ENCODE data around the gene D2HGDH.

Gene D2HGDH

DNA sequence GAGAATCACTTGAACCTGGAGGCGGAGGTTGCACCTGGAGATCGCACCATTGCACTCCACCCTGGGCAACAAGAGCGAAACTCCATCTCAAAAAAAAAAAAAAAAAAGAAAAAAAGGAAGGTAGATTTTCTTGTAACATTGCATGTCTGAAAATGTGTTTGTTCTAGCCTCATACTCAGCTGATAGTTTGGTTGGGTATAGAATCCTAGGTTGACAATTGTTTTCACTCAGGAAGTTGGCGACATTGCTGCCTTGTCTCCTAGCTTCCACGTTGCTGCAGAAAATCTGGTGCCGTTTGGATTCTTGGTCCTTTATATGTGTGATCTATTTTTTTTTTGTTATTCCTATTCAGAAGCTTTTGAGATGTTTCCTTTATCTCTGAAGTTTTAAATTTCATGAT, 27.9 kb upstream of the D2HGDH start:
- Histone ChIP-seq H3K4me3 (ENCODE audit: low read length) (no peak overlapping the region), H3K36me3 (ENCODE audit: control insufficient read depth, insufficient read depth, low read length) (peaks cover 20% of the 10 kb centered on the region), H3K9ac (ENCODE audit: low read length) (no peak overlapping the region), H3K4me1 (ENCODE audit: control insufficient read depth, insufficient read depth, low read length) (peaks cover 3% of the 10 kb centered on the region), H3K27ac (ENCODE audit: low read depth, low read length) (no peak overlapping the region), H3K27me3 (ENCODE audit: control insufficient read depth, insufficient read depth, low read length) (no peaks in the 10 kb centered on the region)

DNA sequence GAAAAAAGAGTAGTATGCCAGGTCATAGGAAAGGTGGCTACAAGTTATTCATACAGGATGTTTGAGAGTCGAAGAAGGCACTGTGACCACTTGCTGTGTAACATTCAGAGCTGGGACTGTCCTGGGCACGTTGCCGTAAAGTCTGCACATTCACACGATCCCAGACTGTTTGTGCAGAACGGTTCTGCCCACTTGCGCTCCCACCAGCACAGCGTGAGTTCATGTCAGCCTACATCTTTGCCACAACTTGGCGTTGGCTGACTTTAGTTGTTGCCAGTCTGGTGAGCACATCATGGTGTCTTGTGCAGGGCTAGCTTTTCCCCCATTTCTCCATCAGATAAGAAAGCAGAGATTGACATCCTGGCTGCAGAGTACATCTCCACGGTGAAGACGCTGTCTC, 25.6 kb upstream of the D2HGDH start:
- Histone ChIP-seq H3K36me3 (ENCODE audit: control insufficient read depth, insufficient read depth, low read length) (peaks cover 33% of the 10 kb centered on the region), H3K27me3 (ENCODE audit: control insufficient read depth, insufficient read depth, low read length) (no peaks in the 10 kb centered on the region), H3K9ac (ENCODE audit: low read length) (no peak overlapping the region), H3K4me3 (ENCODE audit: low read length) (no peak overlapping the region), H3K27ac (ENCODE audit: low read depth, low read length) (no peak overlapping the region), H3K4me1 (ENCODE audit: control insufficient read depth, insufficient read depth, low read length) (no peaks in the 10 kb centered on the region)

DNA sequence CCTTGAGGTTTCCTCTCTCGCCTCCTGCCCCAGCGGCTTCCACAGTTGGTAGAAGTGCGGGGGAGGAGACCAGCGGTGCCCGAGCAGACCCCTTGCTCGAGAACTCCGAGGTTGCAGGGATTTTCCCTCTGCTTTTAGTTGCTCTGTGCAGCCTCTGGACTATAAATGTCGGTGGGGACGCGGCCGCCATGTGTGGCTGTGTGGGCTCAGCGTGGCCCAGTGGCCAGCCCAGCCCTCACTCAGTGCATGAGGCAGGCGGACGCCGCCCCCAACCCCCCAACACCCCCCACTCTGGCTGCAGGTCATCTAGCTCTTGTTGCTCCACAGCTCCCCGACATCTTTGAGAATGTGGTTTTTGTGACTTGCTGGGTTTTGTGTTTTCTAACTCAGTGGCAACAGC, 15.3 kb upstream of the D2HGDH start:
- H3K4me3 ChIP-seq (ENCODE audit: low read length): no peak overlapping the region
- H3K27ac ChIP-seq (ENCODE audit: low read depth, low read length): no peak overlapping the region
- no peaks in the 10 kb centered on the region for H3K27me3 ChIP-seq (ENCODE audit: control insufficient read depth, insufficient read depth, low read length)
- H3K36me3 ChIP-seq (ENCODE audit: control insufficient read depth, insufficient read depth, low read length): peaks cover 26% of the 10 kb centered on the region
- no peak overlapping the region for H3K9ac ChIP-seq (ENCODE audit: low read length)
- H3K4me1 ChIP-seq (ENCODE audit: control insufficient read depth, insufficient read depth, low read length): no peaks in the 10 kb centered on the region

DNA sequence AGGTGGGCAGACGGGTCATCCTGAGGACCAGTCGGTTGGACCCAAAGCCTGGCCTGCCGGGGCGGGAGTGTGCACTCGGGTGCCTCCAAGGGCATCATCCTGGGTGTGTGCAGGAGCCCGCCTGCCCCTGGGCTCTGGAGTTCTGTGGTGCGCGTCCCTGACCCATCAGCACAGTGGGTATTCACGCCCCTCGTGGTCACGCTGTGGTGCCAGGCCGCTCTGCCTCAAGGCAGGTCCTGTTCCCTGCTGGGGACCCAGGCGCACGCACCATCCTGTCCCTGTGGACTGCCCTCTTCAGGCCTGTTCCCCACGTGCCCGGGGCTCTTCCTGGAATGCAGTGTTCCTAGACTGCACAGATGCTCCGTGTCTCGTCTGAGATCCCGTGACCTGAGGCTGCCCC, 14.3 kb upstream of the D2HGDH start:
- Histone ChIP-seq H3K9ac (ENCODE audit: low read length) (no peak overlapping the region), H3K27me3 (ENCODE audit: control insufficient read depth, insufficient read depth, low read length) (no peaks in the 10 kb centered on the region), H3K27ac (ENCODE audit: low read depth, low read length) (no peak overlapping the region), H3K4me1 (ENCODE audit: control insufficient read depth, insufficient read depth, low read length) (no peaks in the 10 kb centered on the region), H3K4me3 (ENCODE audit: low read length) (no peak overlapping the region), H3K36me3 (ENCODE audit: control insufficient read depth, insufficient read depth, low read length) (peaks cover 24% of the 10 kb centered on the region)

DNA sequence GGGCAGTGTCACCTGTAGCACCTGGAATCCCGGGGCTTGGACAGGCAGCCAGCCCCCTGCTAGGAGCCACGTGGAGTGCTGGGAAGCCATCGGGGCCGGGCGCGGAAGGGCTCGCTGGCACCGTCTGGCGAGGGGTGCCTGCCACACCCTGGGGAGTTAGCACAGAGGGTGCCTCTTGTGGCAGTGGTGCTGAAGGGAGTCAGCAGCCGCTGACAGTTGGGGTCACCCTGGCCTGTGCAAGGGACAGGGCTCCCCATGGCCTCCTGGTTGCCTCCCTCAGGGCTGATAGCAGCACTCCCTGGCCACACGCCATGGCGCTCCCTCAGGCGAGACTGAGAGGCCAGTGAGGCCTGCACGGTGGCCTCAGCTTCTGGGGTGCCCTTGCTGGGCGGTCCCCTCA, 13.9 kb upstream of the D2HGDH start:
- no peak overlapping the region for H3K9ac ChIP-seq (ENCODE audit: low read length)
- no peaks in the 10 kb centered on the region for H3K27me3 ChIP-seq (ENCODE audit: control insufficient read depth, insufficient read depth, low read length)
- no peak overlapping the region for H3K27ac ChIP-seq (ENCODE audit: low read depth, low read length)
- peaks cover 25% of the 10 kb centered on the region for H3K36me3 ChIP-seq (ENCODE audit: control insufficient read depth, insufficient read depth, low read length)
- H3K4me3 ChIP-seq (ENCODE audit: low read length): no peak overlapping the region
- no peaks in the 10 kb centered on the region for H3K4me1 ChIP-seq (ENCODE audit: control insufficient read depth, insufficient read depth, low read length)

DNA sequence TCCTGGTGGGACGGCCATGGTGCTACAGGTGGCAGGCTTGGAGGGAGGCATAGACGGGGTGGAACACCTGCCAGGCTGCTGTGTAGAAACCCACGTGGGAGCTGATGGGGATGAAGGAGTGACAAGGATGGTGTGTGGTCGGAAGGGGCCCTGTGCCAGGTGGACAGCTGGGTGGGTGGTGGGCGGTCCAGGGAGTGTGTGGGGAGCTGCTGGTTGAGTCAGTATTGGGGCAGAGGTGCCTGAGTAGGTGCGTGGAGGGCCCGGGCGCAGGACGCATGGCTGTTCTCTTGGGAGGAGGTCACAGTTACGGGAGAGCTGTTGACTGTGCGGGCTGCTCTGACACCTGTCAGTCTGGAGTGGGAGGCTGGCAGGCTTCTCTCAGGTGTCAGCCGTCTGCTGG, 12.6 kb upstream of the D2HGDH start:
- Histone ChIP-seq H3K4me1 (ENCODE audit: control insufficient read depth, insufficient read depth, low read length) (no peaks in the 10 kb centered on the region), H3K4me3 (ENCODE audit: low read length) (no peak overlapping the region), H3K9ac (ENCODE audit: low read length) (no peak overlapping the region), H3K36me3 (ENCODE audit: control insufficient read depth, insufficient read depth, low read length) (peaks cover 27% of the 10 kb centered on the region), H3K27me3 (ENCODE audit: control insufficient read depth, insufficient read depth, low read length) (no peaks in the 10 kb centered on the region), H3K27ac (ENCODE audit: low read depth, low read length) (no peak overlapping the region)

DNA sequence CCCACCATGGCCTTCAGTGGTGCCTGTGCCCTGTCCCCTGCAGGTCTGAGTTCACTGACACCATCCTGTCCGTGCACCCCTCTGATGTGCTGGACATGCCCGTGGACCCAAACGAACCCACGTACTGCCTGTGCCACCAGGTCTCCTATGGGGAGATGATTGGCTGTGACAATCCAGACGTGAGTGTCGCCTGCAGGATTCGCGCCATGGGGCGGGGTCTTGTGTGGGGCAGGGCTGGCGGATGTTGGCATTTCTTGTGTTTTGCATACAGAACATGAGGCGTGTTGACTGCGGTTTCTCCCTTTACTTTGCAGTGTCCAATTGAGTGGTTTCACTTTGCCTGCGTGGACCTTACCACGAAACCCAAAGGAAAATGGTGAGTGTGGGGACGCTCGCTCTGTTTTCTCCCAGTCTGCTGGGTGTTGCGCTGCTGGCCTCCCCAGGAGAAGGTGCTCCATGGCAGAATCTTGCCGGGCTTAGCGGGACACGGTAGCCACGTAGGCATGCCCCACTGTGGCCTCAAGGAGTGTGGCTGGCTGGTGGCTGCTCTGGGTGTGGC, 11.5 kb upstream of the D2HGDH start:
- Histone ChIP-seq H3K36me3 (ENCODE audit: control insufficient read depth, insufficient read depth, low read length) (peaks cover 27% of the 10 kb centered on the region), H3K4me3 (ENCODE audit: low read length) (no peak overlapping the region), H3K27ac (ENCODE audit: low read depth, low read length) (no peak overlapping the region), H3K9ac (ENCODE audit: low read length) (no peak overlapping the region), H3K27me3 (ENCODE audit: control insufficient read depth, insufficient read depth, low read length) (no peaks in the 10 kb centered on the region), H3K4me1 (ENCODE audit: control insufficient read depth, insufficient read depth, low read length) (no peaks in the 10 kb centered on the region)

DNA sequence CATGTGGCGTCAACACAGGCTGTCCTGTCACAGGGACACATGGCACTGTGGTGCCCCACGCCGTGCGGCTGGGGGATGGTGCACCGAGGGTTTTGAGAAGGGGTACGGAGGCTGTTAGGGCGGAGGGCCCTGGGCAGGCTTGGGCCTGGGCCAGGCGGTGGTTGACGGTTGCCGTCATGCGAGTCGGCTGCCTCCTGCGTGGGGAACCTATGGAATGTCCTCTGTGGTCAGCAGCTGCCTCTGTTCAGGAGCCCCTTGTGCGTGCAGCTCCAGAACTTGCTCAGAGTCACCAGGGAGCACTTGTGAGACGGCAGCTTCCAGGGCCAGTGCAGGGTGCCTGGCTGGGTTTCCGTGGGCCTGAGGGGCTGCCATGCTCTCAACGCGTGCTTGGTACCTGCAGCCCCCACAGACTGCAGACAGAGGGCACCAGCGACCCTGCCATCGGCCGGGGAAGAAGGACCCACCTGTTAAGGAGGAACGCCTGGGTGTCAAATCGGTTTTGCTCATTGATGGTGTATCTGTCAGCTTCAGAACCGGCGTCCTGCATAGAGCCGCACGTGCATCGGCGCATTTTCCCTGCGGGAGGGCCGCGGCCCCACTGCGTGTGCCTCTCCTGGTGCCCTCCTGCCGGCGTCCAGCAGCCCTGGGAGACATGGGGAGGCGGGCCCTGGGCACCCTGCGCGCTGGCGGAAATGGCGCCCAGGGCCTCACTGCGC, 10.0 kb upstream of the D2HGDH start:
- H3K27me3 ChIP-seq (ENCODE audit: control insufficient read depth, insufficient read depth, low read length): no peaks in the 10 kb centered on the region
- no peak overlapping the region for H3K9ac ChIP-seq (ENCODE audit: low read length)
- H3K4me3 ChIP-seq (ENCODE audit: low read length): no peak overlapping the region
- H3K4me1 ChIP-seq (ENCODE audit: control insufficient read depth, insufficient read depth, low read length): no peaks in the 10 kb centered on the region
- no peak overlapping the region for H3K27ac ChIP-seq (ENCODE audit: low read depth, low read length)
- peaks cover 25% of the 10 kb centered on the region for H3K36me3 ChIP-seq (ENCODE audit: control insufficient read depth, insufficient read depth, low read length)

DNA sequence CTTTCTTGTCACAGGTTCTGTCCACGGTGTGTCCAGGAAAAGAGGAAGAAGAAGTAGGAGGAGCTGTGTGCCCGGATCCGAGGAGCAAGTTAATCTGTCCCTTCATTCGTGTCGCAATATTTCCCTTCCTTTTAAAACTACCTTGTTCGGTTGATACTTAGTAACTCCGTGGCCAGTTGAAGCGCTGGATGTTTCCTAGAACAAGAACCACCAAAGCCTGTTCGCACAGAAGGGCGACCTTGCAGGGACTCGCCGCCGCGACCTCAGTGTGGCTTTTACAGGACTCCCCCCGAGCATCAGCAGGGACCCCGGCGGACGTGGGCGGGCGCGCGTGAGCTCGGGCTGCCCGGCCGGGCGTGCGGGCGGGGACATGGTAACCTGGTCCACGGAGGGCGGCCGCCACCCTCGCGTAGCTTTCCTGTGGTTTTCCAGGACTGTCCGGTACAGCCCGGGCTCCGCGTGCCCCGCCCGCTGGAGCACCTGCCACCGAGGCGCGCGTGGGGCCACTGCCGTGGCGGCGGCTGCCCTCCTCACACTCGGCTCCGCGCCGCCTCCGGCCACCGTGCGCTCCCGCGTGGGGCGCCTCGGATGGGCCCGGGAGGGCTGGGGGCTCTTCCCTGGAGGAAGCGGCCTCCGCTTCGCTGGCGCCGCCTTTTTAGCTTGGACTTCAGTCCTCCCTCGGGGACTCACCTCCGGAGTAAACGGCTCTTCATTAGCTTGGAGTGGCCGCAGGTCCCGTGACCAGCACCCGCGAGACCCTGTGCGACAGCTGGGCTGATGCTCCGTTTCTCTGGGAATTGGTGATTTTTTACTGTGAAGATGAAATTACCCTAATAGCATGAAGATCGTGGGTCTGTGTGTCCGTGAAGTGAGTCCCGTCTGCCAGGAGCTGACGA, 9.2 kb upstream of the D2HGDH start:
- H3K27ac ChIP-seq (ENCODE audit: low read depth, low read length): no peak overlapping the region
- H3K4me1 ChIP-seq (ENCODE audit: control insufficient read depth, insufficient read depth, low read length): no peaks in the 10 kb centered on the region
- no peaks in the 10 kb centered on the region for H3K27me3 ChIP-seq (ENCODE audit: control insufficient read depth, insufficient read depth, low read length)
- peaks cover 17% of the 10 kb centered on the region for H3K36me3 ChIP-seq (ENCODE audit: control insufficient read depth, insufficient read depth, low read length)
- H3K9ac ChIP-seq (ENCODE audit: low read length): no peak overlapping the region
- H3K4me3 ChIP-seq (ENCODE audit: low read length): no peak overlapping the region

DNA sequence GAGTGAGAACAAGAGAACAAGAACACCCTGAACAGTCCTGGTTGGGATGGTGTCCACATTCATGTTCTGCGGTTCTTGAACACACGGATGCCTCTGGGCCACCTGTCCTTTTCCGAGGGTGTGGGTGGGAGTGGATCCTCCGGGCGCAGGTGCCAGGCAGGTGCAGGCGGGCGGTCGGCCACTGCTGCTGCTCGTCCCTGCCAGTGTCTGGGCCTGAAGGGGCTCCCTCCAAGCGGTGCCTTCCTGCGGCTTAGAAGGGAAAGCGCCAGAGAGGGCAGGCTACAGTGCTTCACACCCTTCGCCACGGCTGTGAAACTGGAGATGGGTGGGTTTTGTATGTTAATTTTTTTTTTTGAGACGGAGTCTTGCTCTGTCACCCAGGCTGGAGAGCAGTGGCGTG, 8.0 kb upstream of the D2HGDH start:
- H3K27ac ChIP-seq (ENCODE audit: low read depth, low read length): no peak overlapping the region
- no peak overlapping the region for H3K9ac ChIP-seq (ENCODE audit: low read length)

DNA sequence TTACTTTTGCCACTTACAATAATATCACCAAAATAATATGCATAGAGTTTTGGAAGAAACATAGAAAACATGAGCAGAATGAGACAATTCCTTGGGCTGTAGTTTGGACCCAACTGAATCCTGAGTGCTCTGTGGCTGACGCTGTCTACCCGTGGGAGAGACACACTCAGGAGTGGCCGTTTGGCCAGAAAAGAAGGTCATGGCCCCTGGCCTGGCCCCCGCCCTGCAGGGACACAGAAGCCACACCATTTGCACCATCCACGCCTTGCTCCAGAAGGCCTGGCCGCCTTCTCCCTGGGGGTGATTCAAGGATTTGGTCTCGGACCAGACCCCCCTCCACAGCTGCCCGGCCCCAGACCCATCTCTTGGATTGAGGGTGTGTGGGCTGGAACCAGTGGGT, 6.4 kb upstream of the D2HGDH start:
- Histone ChIP-seq H3K4me3 (ENCODE audit: low read length) (no peak overlapping the region), H3K36me3 (ENCODE audit: control insufficient read depth, insufficient read depth, low read length) (peaks cover 10% of the 10 kb centered on the region), H3K27me3 (ENCODE audit: control insufficient read depth, insufficient read depth, low read length) (no peaks in the 10 kb centered on the region), H3K4me1 (ENCODE audit: control insufficient read depth, insufficient read depth, low read length) (no peaks in the 10 kb centered on the region), H3K27ac (ENCODE audit: low read depth, low read length) (no peak overlapping the region), H3K9ac (ENCODE audit: low read length) (no peak overlapping the region)

More for the DNA sequence above, 8.0 kb upstream of the D2HGDH start:
- Histone ChIP-seq H3K27me3 (ENCODE audit: control insufficient read depth, insufficient read depth, low read length) (no peaks in the 10 kb centered on the region), H3K36me3 (ENCODE audit: control insufficient read depth, insufficient read depth, low read length) (peaks cover 14% of the 10 kb centered on the region), H3K4me1 (ENCODE audit: control insufficient read depth, insufficient read depth, low read length) (no peaks in the 10 kb centered on the region), H3K4me3 (ENCODE audit: low read length) (no peak overlapping the region)

DNA sequence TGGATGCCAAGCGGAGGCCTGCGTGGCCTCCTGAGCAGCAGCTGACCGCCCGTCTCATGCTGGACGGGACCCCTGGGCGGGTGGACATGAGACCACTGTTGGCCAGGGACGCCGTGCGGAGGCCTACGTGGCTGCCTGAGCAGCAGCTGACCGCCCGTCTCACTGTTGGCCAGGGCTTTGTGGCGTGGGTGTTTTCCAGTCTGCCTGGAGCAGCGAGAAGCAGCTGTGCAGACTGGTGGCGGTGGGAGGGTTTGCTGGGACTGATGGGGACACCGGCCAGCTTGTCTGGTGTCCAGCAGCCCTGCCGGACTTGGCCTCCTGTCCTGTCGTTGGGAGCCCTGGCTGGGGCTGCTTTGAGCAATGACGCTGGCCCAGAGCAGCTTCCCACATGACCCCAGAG, 5.8 kb upstream of the D2HGDH start:
- no peak overlapping the region for H3K9ac ChIP-seq (ENCODE audit: low read length)
- H3K36me3 ChIP-seq (ENCODE audit: control insufficient read depth, insufficient read depth, low read length): peaks cover 5% of the 10 kb centered on the region
- H3K4me1 ChIP-seq (ENCODE audit: control insufficient read depth, insufficient read depth, low read length): no peaks in the 10 kb centered on the region
- H3K27ac ChIP-seq (ENCODE audit: low read depth, low read length): no peak overlapping the region
- no peak overlapping the region for H3K4me3 ChIP-seq (ENCODE audit: low read length)
- no peaks in the 10 kb centered on the region for H3K27me3 ChIP-seq (ENCODE audit: control insufficient read depth, insufficient read depth, low read length)

Measured in rectal smooth muscle tissue (tissue), 1 donor.